HS-5 (cell line): ENCODE measurements around the gene NAMPT.

Source experiments
- DNase-seq: peaks from one replicate; pipeline ENCODE4 v3.0.0-alpha.2; 2012; ENCODE audit warnings: low read depth

NAMPT gene

GRCh38 chr7:106273009-106273668 is 11.6 kb downstream of the NAMPT start:
- no peak for DNase-seq

GRCh38 chr7:106270122-106270977 is 14.4 kb downstream of the NAMPT start:
- no peak for DNase-seq

GRCh38 chr7:106269254-106269961 is 15.4 kb downstream of the NAMPT start:
- DNase-seq: no peak

GRCh38 chr7:106265133-106265532 is 19.6 kb downstream of the NAMPT start:
- DNase-seq: no peak

- no peak for DNase-seq
Measured at GRCh38 chr7:106262221-106262881, 22.4 kb downstream of the NAMPT start.

- no peak for DNase-seq
Measured at GRCh38 chr7:106260136-106260561, 24.6 kb downstream of the NAMPT start.

- DNase-seq: no peak
Measured at GRCh38 chr7:106258789-106259188, 26.0 kb downstream of the NAMPT start.

- DNase-seq: no peak
Measured at GRCh38 chr7:106257752-106258151, 27.0 kb downstream of the NAMPT start.

GRCh38 chr7:106256144-106256543 is 28.6 kb downstream of the NAMPT start:
- DNase-seq: no peak

- no peak for DNase-seq
Measured at GRCh38 chr7:106255246-106255645, 29.5 kb downstream of the NAMPT start.

- DNase-seq: no peak
Measured at GRCh38 chr7:106254525-106255116, 30.2 kb downstream of the NAMPT start.

GRCh38 chr7:106252568-106252967 is 32.2 kb downstream of the NAMPT start:
- no peak for DNase-seq

- no peak for DNase-seq
Measured at GRCh38 chr7:106249488-106249887, 35.3 kb downstream of the NAMPT start.

- DNase-seq: no peak
Measured at GRCh38 chr7:106248600-106248999, 36.2 kb downstream of the NAMPT start.

- no peak for DNase-seq
Measured at GRCh38 chr7:106247841-106248240, 36.9 kb downstream of the NAMPT start.

GRCh38 chr7:106246902-106247711 is 37.7 kb downstream of the NAMPT start:
- DNase-seq: no peak

GRCh38 chr7:106243893-106244292 is 40.9 kb downstream of the NAMPT start:
- DNase-seq: no peak

- DNase-seq: no peak
Measured at GRCh38 chr7:106239406-106239805, 45.4 kb downstream of the NAMPT start.

GRCh38 chr7:106238830-106239229 is 46.0 kb downstream of the NAMPT start:
- no peak for DNase-seq

GRCh38 chr7:106236065-106236464 is 48.7 kb downstream of the NAMPT start:
- DNase-seq: no peak

GRCh38 chr7:106234425-106234824 is 50.4 kb downstream of the NAMPT start:
- no peak for DNase-seq
